BJ (cell line): ENCODE results near the gene UMAD1. TPM values are rescaled to one million over a fixed set of nuclear protein-coding genes. Genes with fewer than 3 reads are reported as not detected.

Experiments
- CTCF ChIA-PET: fragments of 350-600 bp; formaldehyde crosslinking; extraction: SDS; loops from one replicate; lab custom pipeline; 2021; ENCODE audit warnings: antibody characterized with exemption, inconsistent platforms; lab: Yijun Ruan, JAX
- POLR2A ChIA-PET: fragments of 300-600 bp; sonication (Branson Sonifier 250); formaldehyde crosslinking; extraction: SDS; loops from one replicate; lab custom pipeline; 2021; ENCODE audit warnings: antibody characterized with exemption; lab: Charles Lee
- DNase-seq: peaks from one replicate; pipeline ENCODE4 v3.0.0-alpha.2; 2011; ENCODE audit warnings: low read depth
- H3K27me3 ChIP-seq: 2 replicates; pipeline ENCODE4 v1.6.0; 2011; ENCODE audit warnings: low read length; ENCODE audit not compliant: control insufficient read depth, insufficient read depth
- H3K36me3 ChIP-seq: 2 replicates; pipeline ENCODE4 v1.5.1; 2011; ENCODE audit warnings: low read length; ENCODE audit not compliant: control insufficient read depth, insufficient read depth
- H3K4me3 ChIP-seq: 2 replicates; pipeline ENCODE4 v1.5.1; 2011; ENCODE audit warnings: low read depth, mild to moderate bottlenecking, control low read depth, low read length
- CTCF ChIP-seq: IDR thresholded peaks from 2 replicates; pipeline ENCODE4 v1.5.1; 2011; ENCODE audit warnings: low read depth, mild to moderate bottlenecking, control low read depth, inconsistent platforms, low read length, moderate library complexity; ENCODE audit not compliant: insufficient read depth
- polyA plus RNA-seq: library from polyadenylated mRNA; depleted of rRNA; stranded (reverse); fragments of >200 nt; gene quantifications from 2 replicates; pipeline ENCODE4 v1.2.3, GENCODE V29; 2011

Gene UMAD1
- polyA plus RNA-seq, 1 experiment, result 10.1 TPM

DNA sequence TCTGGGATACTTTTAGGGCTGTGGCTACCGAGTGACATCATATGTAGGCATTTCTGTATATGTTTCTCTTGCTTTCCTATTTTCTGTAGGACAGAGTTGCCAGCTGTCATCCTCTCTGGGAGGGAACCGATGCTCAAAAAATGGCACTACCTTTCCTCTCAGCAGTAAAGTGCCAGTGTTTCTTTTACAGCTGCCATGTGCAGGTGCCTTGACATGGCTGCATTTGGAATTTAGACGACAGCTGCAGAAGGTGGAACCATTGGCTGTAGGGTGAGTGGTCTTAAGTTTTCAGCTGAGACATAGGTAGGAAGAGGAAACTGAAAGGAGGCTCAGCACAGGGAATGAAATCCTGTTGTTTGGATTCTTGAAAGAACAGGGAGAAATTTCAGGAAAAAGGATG is 98.1 kb downstream of the UMAD1 start:
- TF ChIP-seq CTCF, result no peak
- Histone ChIP-seq H3K27me3 (no peaks in the 10 kb centered on the region), H3K4me3 (no peak overlapping the region), H3K36me3 (no peaks in the 10 kb centered on the region)
- CTCF ChIA-PET, result no interaction called here
- DNase-seq, result no peak
- POLR2A ChIA-PET, result no interaction called here

- no peaks in the 10 kb centered on the region for H3K27me3 ChIP-seq
- ChIA-PET CTCF (no interaction called here), POLR2A (no interaction called here)
- no peak overlapping the region for H3K4me3 ChIP-seq
- H3K36me3 ChIP-seq, result no peaks in the 10 kb centered on the region
- no peak for DNase-seq
- TF ChIP-seq CTCF, result no peak
Measured at GRCh38 chr7:7739204-7740036, 98.9 kb downstream of the UMAD1 start.

- POLR2A ChIA-PET, result no interaction called here
- H3K27me3 ChIP-seq, result no peaks in the 10 kb centered on the region
Measured at GRCh38 chr7:7740037-7740355, 99.4 kb downstream of the UMAD1 start.

DNA sequence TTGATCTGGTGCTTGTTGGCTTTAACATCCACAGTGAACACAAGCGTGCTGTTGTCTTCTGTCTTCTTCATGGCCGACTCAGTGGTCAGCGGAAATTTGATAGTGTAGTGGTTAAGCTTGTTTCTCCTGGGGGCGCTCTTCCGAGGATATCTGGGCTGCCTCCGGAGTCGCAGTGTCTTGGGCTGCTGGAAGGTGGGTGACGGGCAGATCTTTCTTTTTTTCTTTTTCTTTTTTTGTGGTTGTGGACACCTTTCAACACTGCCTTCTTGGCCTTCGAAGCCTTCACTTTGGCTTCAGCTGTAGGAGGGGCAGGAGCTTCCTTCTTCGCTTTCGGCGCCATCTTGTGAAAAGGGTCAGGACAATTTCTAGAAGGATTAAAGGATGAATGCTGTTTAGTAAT is 101.7 kb downstream of the UMAD1 start:
- TF ChIP-seq CTCF, result no peak
- no peaks in the 10 kb centered on the region for H3K27me3 ChIP-seq
- H3K36me3 ChIP-seq, result no peaks in the 10 kb centered on the region
- H3K4me3 ChIP-seq, result no peak overlapping the region
- ChIA-PET POLR2A (no interaction called here), CTCF (no interaction called here)
- DNase-seq, result no peak

More at GRCh38 chr7:7740037-7740355, 99.4 kb downstream of the UMAD1 start:
- no peak for TF ChIP-seq CTCF
- Histone ChIP-seq H3K36me3 (no peaks in the 10 kb centered on the region), H3K4me3 (no peak overlapping the region)
- DNase-seq, result no peak
- CTCF ChIA-PET, result no interaction called here

DNA sequence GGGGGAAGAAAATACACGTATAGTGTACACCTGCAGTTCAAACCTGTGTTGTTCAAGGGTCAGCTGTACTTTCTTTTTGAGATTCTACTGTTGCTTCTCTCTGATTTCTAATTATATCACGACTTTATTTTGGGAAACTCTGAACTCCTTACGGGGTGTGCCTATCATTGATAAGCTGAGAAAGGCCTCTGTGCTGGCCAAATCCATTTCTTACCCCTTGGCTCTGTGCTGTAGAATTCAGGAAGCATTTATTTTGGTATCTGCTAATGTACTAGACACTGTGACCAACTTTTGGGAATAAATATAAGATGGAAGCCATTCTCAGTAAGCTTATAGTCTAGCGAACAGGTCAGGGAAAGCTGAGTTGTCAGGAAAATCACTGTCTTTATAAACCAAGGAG is 104.7 kb downstream of the UMAD1 start:
- no peak overlapping the region for H3K4me3 ChIP-seq
- ChIA-PET POLR2A (no interaction called here), CTCF (interaction anchor here (1.4 to 2.1 kb wide), 2 partner anchors 10 to 16 kb away, joined by 4 to 5 read pairs; no protein-coding TSS in a partner anchor)
- no peaks in the 10 kb centered on the region for H3K36me3 ChIP-seq
- DNase-seq, result no peak
- no peak for TF ChIP-seq CTCF
- no peaks in the 10 kb centered on the region for H3K27me3 ChIP-seq
